Right ventricle myocardium inferior (tissue), 1 donor: Measurements from ENCODE around the gene CHRM2. TPM values are rescaled to one million over a fixed set of nuclear protein-coding genes. Genes with fewer than 3 reads are reported as not detected.
A peak's percentile ranks its signal among the peaks of the same experiment; 100 is the strongest.
"Not testable (repeated sequence)": the region's sequence is repeated elsewhere in the genome, so short reads cannot be mapped to it uniquely, and the experiment has no call there.

Source experiments
- ATAC-seq: fragments of 200-7000 bp; cut with Tn5 transposase; one replicate; pipeline ENCODE4 v1.9.1; 2020; ENCODE audit warnings: mild to moderate bottlenecking, moderate library complexity
- DNase-seq: peaks from one replicate; pipeline ENCODE4 v3.0.0; 2021; ENCODE audit errors: missing footprints
- intact Hi-C: fragments of 100-400 bp; cut with DNase I; formaldehyde crosslinking; loops from one replicate; pipeline ENCODE4 v1.11.0; 2022
- long read RNA-seq: library from polyadenylated mRNA; unstranded; transcript quantifications from one replicate; pipeline ENCODE4 v2.0.0, GENCODE V29; 2021
- total RNA-seq: library from RNA; stranded (reverse); fragmentation: NEBNext Ultra II Directional; extraction: Animal tissue kit (Norgen Biotek cat#: 25700); gene quantifications from one replicate; pipeline ENCODE4 v1.2.1, GENCODE V29; 2021
- donor health status: DM: no; HTN: yes; CAD: no; lungs with severe emphysema.

CHRM2 gene
- total RNA-seq = 70.4 TPM
- long read RNA-seq, partial matches to known transcripts = 6 of 8 reads
- long read RNA-seq, other reads (novel, unspliced or antisense) = 1 of 8 reads

GRCh38 chr7:136868496-136869000 is at the start of gene CHRM2:
Gene CHRM2 (plus strand): TSS chr7:136868652. CDS start chr7:137014866, 146,214 bp downstream.
- DNase-seq (no peak), ATAC-seq (peak; percentile 47)
- intact Hi-C loops = loop anchor here (10.0 kb wide), 2 partner anchors 174 to 464 kb away; no protein-coding TSS in a partner anchor

- intact Hi-C loops, ATAC-seq, DNase-seq: not testable (repeated sequence)
These were observed 37.1 kb upstream of the CHRM2 start for GRCh38 chr7:136831398-136831797.

GRCh38 chr7:136845899-136846465 is 22.5 kb upstream of the CHRM2 start:
- no peak for DNase-seq
- ATAC-seq = no peak
- intact Hi-C loops = no loop called here

- intact Hi-C loops = no loop called here
- DNase-seq (no peak), ATAC-seq (no peak)
These were observed 20.6 kb upstream of the CHRM2 start for GRCh38 chr7:136847858-136848257.

GRCh38 chr7:136853654-136854053 is 14.8 kb upstream of the CHRM2 start:
- DNase-seq = no peak
- intact Hi-C loops = no loop called here

GRCh38 chr7:136857573-136857972 is 10.9 kb upstream of the CHRM2 start:
- no peak for ATAC-seq
- intact Hi-C loops = no loop called here
- DNase-seq = no peak

More at GRCh38 chr7:136853654-136854053, 14.8 kb upstream of the CHRM2 start:
- no peak for ATAC-seq

GRCh38 chr7:136859803-136860202 is 8.6 kb upstream of the CHRM2 start:
- intact Hi-C loops = loop anchor here (10.0 kb wide), 2 partner anchors 165 to 455 kb away; no protein-coding TSS in a partner anchor
- DNase-seq (no peak), ATAC-seq (no peak)

- ATAC-seq (no peak), DNase-seq (no peak)
- intact Hi-C loops = loop anchor here (10.0 kb wide), 2 partner anchors 170 to 460 kb away; no protein-coding TSS in a partner anchor
These were observed 3.2 kb upstream of the CHRM2 start for GRCh38 chr7:136865236-136865635.

GRCh38 chr7:136865777-136866176 is 2.7 kb upstream of the CHRM2 start:
- DNase-seq (no peak), ATAC-seq (no peak)
- intact Hi-C loops = loop anchor here (10.0 kb wide), 2 partner anchors 171 to 461 kb away; no protein-coding TSS in a partner anchor

GRCh38 chr7:136869001-136869961 is 829 bp downstream of the CHRM2 start:
- intact Hi-C loops = loop anchor here (10.0 kb wide), 2 partner anchors 174 to 464 kb away; no protein-coding TSS in a partner anchor
- ATAC-seq = peak; percentile 45
- DNase-seq = peak; percentile 65

GRCh38 chr7:136869991-136870865 is 1.8 kb downstream of the CHRM2 start:
- peak; percentile 71 for DNase-seq
- peak; percentile 10 for ATAC-seq

GRCh38 chr7:136870866-136871487 is 2.5 kb downstream of the CHRM2 start:
- ATAC-seq (peak; percentile 48), DNase-seq (no peak)
- intact Hi-C loops = loop anchor here (2.0 to 10.0 kb wide), 5 partner anchors 41 to 839 kb away; no protein-coding TSS in a partner anchor

More at GRCh38 chr7:136869991-136870865, 1.8 kb downstream of the CHRM2 start:
- intact Hi-C loops = loop anchor here (2.0 to 10.0 kb wide), 7 partner anchors 42 to 838 kb away; no protein-coding TSS in a partner anchor

GRCh38 chr7:136874393-136875032 is 6.1 kb downstream of the CHRM2 start:
- intact Hi-C loops = loop anchor here (5.0 to 10.0 kb wide), 4 partner anchors 38 to 842 kb away; no protein-coding TSS in a partner anchor
- ATAC-seq = no peak
- DNase-seq = no peak

GRCh38 chr7:136877509-136877908 is 9.1 kb downstream of the CHRM2 start:
- intact Hi-C loops = loop anchor here (10.0 kb wide), 1 partner anchor 127 kb away; no protein-coding TSS in a partner anchor

GRCh38 chr7:136877990-136878389 is 9.5 kb downstream of the CHRM2 start:
- no peak for ATAC-seq
- no peak for DNase-seq
- intact Hi-C loops = loop anchor here (10.0 kb wide), 1 partner anchor 127 kb away; no protein-coding TSS in a partner anchor

More at GRCh38 chr7:136877509-136877908, 9.1 kb downstream of the CHRM2 start:
- DNase-seq = no peak
- no peak for ATAC-seq

- DNase-seq = no peak
- no peak for ATAC-seq
- intact Hi-C loops = loop anchor here (10.0 kb wide), 1 partner anchor 126 kb away; no protein-coding TSS in a partner anchor
These were observed 10.4 kb downstream of the CHRM2 start for GRCh38 chr7:136878878-136879277.

GRCh38 chr7:136883046-136883445 is 14.6 kb downstream of the CHRM2 start:
- ATAC-seq (no peak), DNase-seq (no peak)
- intact Hi-C loops = no loop called here
